HG02981 (cell line): ENCODE measurements around the gene ALCAM.

Source experiments
- ATAC-seq: cut with Tn5 transposase; IDR thresholded peaks from one replicate; pipeline ENCODE4 v1.9.1; 2021; ENCODE audit warnings: mild to moderate bottlenecking, moderate library complexity; ENCODE audit not compliant: unreplicated experiment

The ALCAM gene

DNA sequence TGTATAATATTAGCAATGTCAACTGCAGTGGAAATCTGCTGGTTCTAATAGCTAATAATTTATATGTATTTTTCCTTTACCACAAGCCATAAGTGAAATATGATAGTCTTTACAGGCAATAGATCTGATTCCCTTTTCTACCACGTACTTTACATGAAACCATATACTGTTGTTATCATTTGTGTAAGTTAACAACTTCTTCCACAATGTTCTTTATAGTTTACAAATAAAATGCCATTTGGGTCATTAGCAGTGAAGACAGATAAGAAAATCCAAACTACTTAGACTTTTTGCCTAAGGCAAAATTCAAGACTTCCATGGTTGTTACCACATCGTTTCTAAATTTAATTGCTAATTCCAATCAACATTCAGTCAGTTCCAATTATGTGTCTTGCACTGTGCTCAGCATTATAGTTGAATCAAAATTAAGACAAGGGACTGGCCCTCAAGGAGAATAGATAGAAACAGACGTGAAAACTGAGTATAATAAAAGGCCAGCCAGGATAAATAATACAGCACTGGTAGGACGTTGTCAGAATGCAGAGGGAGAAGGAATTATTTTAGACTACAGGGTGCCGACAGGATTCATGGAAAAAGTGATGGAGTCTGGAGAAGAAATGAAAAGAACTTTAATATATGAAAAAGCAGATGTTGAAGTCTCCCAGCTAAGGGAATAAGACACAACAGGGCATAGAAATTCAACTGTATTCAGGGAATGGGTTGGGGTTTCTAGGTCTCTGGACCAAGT, 249.8 kb downstream of the ALCAM start:
- no peak for ATAC-seq

DNA sequence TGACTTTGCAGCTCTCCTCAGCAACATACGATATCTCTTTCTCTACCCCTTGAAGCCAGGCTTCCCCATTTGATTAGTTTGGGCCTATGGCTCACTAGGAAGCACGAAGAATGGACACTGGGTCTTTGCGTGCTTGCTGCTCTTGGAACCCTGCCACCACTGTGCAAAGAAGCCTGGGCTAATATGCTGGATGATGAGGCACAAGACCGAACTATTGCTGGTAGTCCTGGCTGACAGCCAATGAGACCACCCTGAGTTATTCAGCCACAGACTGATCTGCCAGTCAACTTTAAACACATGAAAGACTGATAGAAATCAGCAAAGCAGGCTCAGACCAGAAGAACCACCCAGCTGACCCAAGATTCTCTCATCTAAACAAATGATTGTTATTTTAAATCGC, 251.8 kb downstream of the ALCAM start:
- ATAC-seq, result no peak

DNA sequence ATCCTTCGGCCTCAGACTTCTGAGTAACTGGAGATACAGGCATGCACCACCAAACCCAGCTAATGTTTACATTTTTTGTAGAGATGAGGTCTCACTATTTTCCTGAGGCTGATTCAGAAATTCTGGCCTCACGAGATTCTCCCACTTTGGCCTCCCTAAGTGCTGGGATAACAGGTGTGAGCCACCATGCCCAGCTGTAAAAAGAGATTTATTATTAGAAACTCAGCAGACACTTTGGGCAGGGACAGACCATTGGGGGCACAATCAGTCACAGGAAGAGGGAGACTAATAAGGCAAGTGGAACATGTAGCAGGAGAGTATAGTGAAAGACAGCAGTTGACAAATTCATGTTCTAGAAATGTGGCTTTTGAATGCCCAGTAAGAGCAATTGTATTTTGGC, 252.9 kb downstream of the ALCAM start:
- ATAC-seq, result no peak

DNA sequence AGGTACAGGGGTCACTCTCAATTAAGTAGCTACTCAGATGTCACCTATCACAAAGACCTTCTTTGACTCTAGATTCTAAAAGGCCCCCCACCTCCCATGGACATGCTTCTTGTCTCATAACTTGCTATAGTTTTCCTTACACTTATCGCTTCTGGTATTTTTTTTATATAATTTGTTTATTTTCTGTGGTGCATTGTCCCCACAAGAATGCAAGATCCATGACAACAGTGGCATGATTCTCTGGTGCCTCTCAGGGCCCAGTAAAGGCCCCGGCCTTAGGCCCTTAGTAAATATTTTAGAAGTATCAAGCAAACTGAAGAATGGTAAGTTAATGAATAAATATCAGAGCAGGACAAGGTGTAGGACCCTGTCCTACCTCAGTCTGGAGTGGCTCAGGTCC, 253.5 kb downstream of the ALCAM start:
- ATAC-seq, result no peak

DNA sequence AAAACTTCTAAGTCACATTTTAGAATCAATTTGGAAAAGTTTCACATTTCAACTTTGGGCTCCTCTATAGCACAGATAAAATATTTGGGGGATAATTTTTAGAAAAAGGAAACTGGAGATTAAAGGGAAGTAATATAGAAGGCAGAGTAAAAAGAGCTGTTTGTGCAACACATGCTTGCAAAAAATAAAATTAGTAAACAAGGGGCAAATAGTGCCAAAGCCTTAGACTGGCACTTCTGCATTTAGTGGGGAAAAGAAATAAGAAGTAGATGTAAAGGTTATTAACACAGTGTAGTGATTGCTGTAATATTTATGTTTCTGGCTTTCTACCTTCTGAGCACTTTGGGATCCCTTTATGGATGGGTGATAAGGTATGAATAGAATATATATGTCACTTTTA, 255.5 kb downstream of the ALCAM start:
- ATAC-seq, result no peak
